GM12892 (cell line): ENCODE measurements around the gene MYH15.

Experiments used
- POLR2A ChIP-seq: IDR thresholded peaks from 2 replicates; pipeline ENCODE4 v1.6.1; 2011; ENCODE audit warnings: low read depth, low read length, control low read depth
- POLR2AphosphoS5 ChIP-seq: IDR thresholded peaks from 2 replicates; pipeline ENCODE4 v1.6.1; 2011; ENCODE audit warnings: low read depth, low read length, control low read depth
- TAF1 ChIP-seq: IDR thresholded peaks from 2 replicates; pipeline ENCODE4 v1.6.1; 2011; ENCODE audit warnings: low read depth, mild to moderate bottlenecking, control low read depth, low read length, borderline replicate concordance

DNA sequence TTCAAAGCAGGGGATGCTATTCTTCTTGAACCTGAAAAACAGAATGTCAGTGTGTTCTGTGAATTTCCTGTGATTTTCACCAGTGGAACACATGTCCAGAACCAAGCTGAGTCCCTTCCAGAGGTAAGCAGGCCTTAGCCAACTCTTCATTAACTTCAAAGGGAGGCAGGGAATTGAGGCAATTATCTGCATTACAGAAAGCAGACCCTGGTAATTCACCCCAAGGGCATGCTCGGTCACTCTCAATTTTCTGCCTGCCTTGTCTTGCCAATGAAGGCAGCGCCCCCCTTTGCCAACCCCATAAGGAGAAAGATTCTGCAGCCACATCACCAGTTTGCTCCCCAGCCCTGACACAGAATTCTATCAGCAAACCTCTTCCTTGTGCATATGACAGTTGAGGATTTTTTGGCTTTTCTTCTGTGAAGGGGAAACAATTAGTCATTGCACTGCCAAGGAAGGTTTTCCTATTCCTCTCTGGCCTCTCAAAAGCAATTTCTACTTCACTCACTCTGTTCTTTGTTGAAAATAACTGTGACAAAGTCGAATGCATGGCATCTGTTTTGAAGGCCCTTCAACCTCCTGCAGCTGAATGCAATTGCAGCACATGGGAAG is 128.8 kb downstream of the MYH15 start:
- TF ChIP-seq POLR2AphosphoS5: no peak
- TF ChIP-seq POLR2A: no peak
- TF ChIP-seq TAF1: no peak
